Upper lobe of left lung (tissue), 4 donors: ENCODE measurements around the gene SPNS1.

ENCODE experiments used
- CTCF ChIP-seq, 6 experiments: fragments of 450-650 bp in 4 of 6; fragments of 200-600 bp in 2 of 6; sonication (generic) in 2 of 6; IDR thresholded peaks; one replicate each; pipeline ENCODE4 v1.5.1; 2016 to 2019; ENCODE audit warnings: antibody characterized with exemption in 6 of 6
- EP300 ChIP-seq, 4 donors: sonication (generic); formaldehyde crosslinking; IDR thresholded peaks; one replicate each; pipeline ENCODE4 v1.5.1; 2017; ENCODE audit warnings: antibody characterized with exemption in 4 of 4, control low read depth in 2 of 4
- POLR2A ChIP-seq, 4 donors: fragments of 450-650 bp; IDR thresholded peaks; one replicate each; pipeline ENCODE4 v1.5.1; 2016 to 2017; ENCODE audit warnings: antibody characterized with exemption in 4 of 4, mild to moderate bottlenecking in 2 of 4
- POLR2AphosphoS5 ChIP-seq, 2 donors: sonication (generic); formaldehyde crosslinking; IDR thresholded peaks; one replicate each; pipeline ENCODE4 v1.5.1; 2017; ENCODE audit warnings: antibody characterized with exemption in 2 of 2

GRCh38 chr16:28958216-28958615 lies 16.4 kb upstream of the SPNS1 start:
- TF ChIP-seq CTCF (IDR thresholded peaks at IDR 0.05) (no peak), EP300 (IDR thresholded peaks at IDR 0.05) (no peak), POLR2AphosphoS5 (IDR thresholded peaks at IDR 0.05) (no peak), POLR2A (IDR thresholded peaks at IDR 0.05) (no peak)
